ENCODE measurements around the gene CENPS. TPM values are rescaled to one million over a fixed set of nuclear protein-coding genes. Genes with fewer than 3 reads are reported as not detected.

Gene CENPS
- total and polyA plus RNA-seq, 7 donors, result 2.2 to 31.4 (median 7.5) TPM

DNA sequence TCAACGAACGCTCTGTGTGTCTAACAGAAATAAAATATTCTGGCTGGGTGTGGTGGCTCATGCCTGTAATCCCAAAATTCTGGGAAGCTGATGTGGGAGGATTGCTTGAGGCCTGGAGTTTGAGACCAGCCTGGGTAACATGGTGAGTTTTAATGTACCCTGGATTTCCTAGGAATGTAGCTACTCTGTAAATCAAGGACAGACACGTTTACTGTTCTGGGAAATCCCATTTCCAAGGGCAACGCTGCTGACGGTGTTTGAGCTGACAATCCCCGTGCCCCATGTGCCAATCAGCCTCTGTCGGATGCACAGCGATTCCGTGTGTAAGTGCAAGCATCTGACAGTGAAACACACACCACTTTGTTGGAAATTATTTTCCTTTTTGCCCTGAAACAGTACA lies 27.6 kb downstream of the CENPS start:
- Histone ChIP-seq H3K36me3 (ENCODE audit: insufficient read depth in 1 of 2, low read depth in 1 of 2) (peaks cover 8 to 45% of the 10 kb centered on the region in 2 donors), H3K27me3 (ENCODE audit: insufficient read depth in 3 of 3, low read length in 2 of 3) (no peaks in the 10 kb centered on the region), H3K4me3 (no peak overlapping the region), H3K4me1 (no peaks in the 10 kb centered on the region), H3K27ac (no peak overlapping the region), H3K9me3 (no peaks in the 10 kb centered on the region)
- TF ChIP-seq, protein P1, sequence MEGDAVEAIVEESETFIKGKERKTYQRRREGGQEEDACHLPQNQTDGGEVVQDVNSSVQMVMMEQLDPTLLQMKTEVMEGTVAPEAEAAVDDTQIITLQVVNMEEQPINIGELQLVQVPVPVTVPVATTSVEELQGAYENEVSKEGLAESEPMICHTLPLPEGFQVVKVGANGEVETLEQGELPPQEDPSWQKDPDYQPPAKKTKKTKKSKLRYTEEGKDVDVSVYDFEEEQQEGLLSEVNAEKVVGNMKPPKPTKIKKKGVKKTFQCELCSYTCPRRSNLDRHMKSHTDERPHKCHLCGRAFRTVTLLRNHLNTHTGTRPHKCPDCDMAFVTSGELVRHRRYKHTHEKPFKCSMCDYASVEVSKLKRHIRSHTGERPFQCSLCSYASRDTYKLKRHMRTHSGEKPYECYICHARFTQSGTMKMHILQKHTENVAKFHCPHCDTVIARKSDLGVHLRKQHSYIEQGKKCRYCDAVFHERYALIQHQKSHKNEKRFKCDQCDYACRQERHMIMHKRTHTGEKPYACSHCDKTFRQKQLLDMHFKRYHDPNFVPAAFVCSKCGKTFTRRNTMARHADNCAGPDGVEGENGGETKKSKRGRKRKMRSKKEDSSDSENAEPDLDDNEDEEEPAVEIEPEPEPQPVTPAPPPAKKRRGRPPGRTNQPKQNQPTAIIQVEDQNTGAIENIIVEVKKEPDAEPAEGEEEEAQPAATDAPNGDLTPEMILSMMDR (IDR thresholded peaks at IDR 0.05), result no peak
- intact Hi-C loops (cut with DNase I), result no loop called here
- no peak for DNase-seq
- 59 to 67% (median 61%) methylated on average over 9 of the region's 9 CpGs for WGBS, 3 donors
- no peak for ATAC-seq

DNA sequence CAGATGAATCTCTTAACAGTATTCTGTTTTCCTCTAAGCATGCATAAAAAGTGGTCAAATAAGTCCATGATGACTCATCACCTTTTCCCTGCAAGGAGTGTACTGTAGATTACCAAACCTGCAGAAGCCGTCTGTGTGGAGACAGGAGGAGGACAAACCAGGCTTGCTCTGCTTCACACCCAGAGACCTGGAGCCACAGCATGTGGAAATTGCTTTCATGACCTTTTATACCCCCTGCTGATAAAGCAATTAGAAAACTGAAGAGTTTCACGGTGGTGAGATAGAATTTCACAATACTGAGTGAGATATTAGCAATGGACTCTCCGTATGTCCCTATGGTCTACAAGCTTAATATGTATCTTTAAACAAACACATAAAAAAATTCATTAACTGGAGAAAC lies 29.0 kb downstream of the CENPS start:
- peaks cover 8 to 58% of the 10 kb centered on the region in 2 donors for H3K36me3 ChIP-seq (ENCODE audit: insufficient read depth in 1 of 2, low read depth in 1 of 2)
- DNase-seq (no peak), ATAC-seq (no peak)

DNA sequence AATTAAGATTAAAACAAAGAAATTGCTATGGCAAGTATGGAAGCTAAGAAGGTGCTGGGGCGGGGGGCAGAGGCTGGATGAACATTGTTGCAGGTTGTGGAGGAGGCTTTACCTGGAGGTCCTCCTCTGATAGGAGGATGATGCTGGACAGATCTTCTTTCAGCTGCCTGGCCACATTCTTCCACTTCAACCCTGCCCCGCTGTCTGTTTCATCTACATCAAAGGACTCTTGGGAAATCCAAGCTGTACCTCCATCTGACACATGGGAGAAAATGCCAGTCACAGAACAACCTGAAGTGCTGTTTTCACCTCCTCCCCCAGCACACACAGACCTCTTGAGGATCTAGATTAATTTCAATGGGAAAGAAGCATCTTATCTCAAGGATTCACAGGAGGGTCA lies 36.8 kb downstream of the CENPS start:
- 95 to 98% (median 97%) methylated on average over 2 of the region's 2 CpGs for WGBS, 3 donors
- intact Hi-C loops (cut with DNase I), result no loop called here
- H3K36me3 ChIP-seq (ENCODE audit: insufficient read depth in 1 of 2, low read depth in 1 of 2), result peaks cover 14 to 81% of the 10 kb centered on the region in 2 donors

More for the DNA sequence above, 29.0 kb downstream of the CENPS start:
- Histone ChIP-seq H3K4me3 (no peak overlapping the region), H3K4me1 (no peaks in the 10 kb centered on the region), H3K27me3 (ENCODE audit: insufficient read depth in 3 of 3, low read length in 2 of 3) (no peaks in the 10 kb centered on the region), H3K27ac (no peak overlapping the region), H3K9me3 (no peaks in the 10 kb centered on the region)
- WGBS, 3 donors, result 64 to 72% (median 72%) methylated on average over 3 of the region's 3 CpGs
- intact Hi-C loops (cut with DNase I), result no loop called here
- TF ChIP-seq, protein P1 (IDR thresholded peaks at IDR 0.05), result no peak

DNA sequence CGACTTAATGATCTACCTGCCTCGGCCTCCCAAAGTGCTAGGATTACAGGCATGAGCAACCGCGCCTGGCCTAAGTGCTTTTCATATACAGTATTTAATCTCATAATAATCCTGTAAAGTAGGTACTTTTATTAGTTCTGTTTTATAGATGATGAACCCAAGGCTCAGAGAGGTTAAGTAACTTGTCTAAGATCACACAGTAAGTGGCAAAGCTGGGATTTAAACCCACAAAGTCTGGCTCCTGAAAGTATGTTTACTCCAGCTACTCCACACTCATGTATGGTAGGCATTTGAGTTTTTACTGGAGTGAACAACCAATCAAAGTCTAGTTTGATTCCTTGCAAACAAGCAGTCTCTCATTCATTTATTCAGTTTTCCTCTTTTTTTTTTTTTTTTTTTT lies 39.8 kb downstream of the CENPS start:
- 91 to 99% (median 96%) methylated on average over 4 of the region's 4 CpGs for WGBS, 3 donors
- no peak for DNase-seq
- peaks cover 12% of the 10 kb centered on the region for H3K4me1 ChIP-seq
- TF ChIP-seq, protein P1 (IDR thresholded peaks at IDR 0.05), result no peak
- no peaks in the 10 kb centered on the region for H3K27me3 ChIP-seq (ENCODE audit: insufficient read depth in 3 of 3, low read length in 2 of 3)
- H3K36me3 ChIP-seq (ENCODE audit: insufficient read depth in 1 of 2, low read depth in 1 of 2), result peaks cover 7 to 51% of the 10 kb centered on the region in 2 donors
- intact Hi-C loops (cut with DNase I), result no loop called here
- H3K27ac ChIP-seq, result no peak overlapping the region
- ATAC-seq, result no peak
- no peak overlapping the region for H3K4me3 ChIP-seq
- no peaks in the 10 kb centered on the region for H3K9me3 ChIP-seq

More for the DNA sequence above, 36.8 kb downstream of the CENPS start:
- Histone ChIP-seq H3K27me3 (ENCODE audit: insufficient read depth in 3 of 3, low read length in 2 of 3) (no peaks in the 10 kb centered on the region), H3K4me3 (no peak overlapping the region), H3K9me3 (no peaks in the 10 kb centered on the region), H3K27ac (no peak overlapping the region), H3K4me1 (peaks cover 8% of the 10 kb centered on the region)
- DNase-seq (no peak), ATAC-seq (no peak)
- TF ChIP-seq, protein P1 (IDR thresholded peaks at IDR 0.05), result no peak
